Activated CD8-positive, alpha-beta T cell treated with anti-CD3 and anti-CD28 coated beads, Interleukin-2, amount 10 ng/mL, durations not matched to agents 7 days and 5 days (primary cell): ENCODE data around the gene METTL4. TPM values are rescaled to one million over a fixed set of nuclear protein-coding genes. Genes with fewer than 3 reads are reported as not detected.
"Not testable (repeated sequence)": the region's sequence is repeated elsewhere in the genome, so short reads cannot be mapped to it uniquely, and the experiment has no call there.

ENCODE experiments used
- ATAC-seq: fragments of 150-1000 bp; cut with Tn5 transposase; one replicate; pipeline ENCODE4 v1.10.0; 2021; ENCODE audit warnings: moderate library complexity
- CTCF ChIA-PET: fragments of 350-600 bp; sonication (Branson Sonifier 250); formaldehyde crosslinking; loops from one replicate; lab custom pipeline; 2021; ENCODE audit warnings: antibody characterized with exemption; lab: Charles Lee
- POLR2A ChIA-PET: fragments of 350-600 bp; sonication (Branson Sonifier 250); formaldehyde crosslinking; loops from one replicate; lab custom pipeline; 2021; ENCODE audit warnings: antibody characterized with exemption; lab: Charles Lee
- DNase-seq: peaks from one replicate; pipeline ENCODE4 v3.0.0-alpha.2; 2020
- H3K27ac Mint-ChIP-seq: one replicate; pipeline ENCODE4 v1.8.0; 2021; ENCODE audit warnings: mild to moderate bottlenecking, mixed read lengths
- H3K27me3 Mint-ChIP-seq: one replicate; pipeline ENCODE4 v1.8.0; 2021; ENCODE audit warnings: low read depth, mixed read lengths
- H3K36me3 Mint-ChIP-seq: one replicate; pipeline ENCODE4 v1.8.0; 2021; ENCODE audit warnings: low read depth, mixed read lengths
- H3K4me1 Mint-ChIP-seq: one replicate; pipeline ENCODE4 v1.8.0; 2021; ENCODE audit warnings: low read depth, mixed read lengths
- H3K4me3 Mint-ChIP-seq: one replicate; pipeline ENCODE4 v1.8.0; 2021; ENCODE audit warnings: mild to moderate bottlenecking, mixed read lengths
- H3K9me3 Mint-ChIP-seq: one replicate; pipeline ENCODE4 v1.8.0; 2022; ENCODE audit warnings: mixed read lengths; ENCODE audit not compliant: insufficient read depth
- total RNA-seq, 2 experiments: library from RNA; stranded (reverse); gene quantifications; one replicate each; pipeline ENCODE4 v1.2.3, GENCODE V29; 2021

The METTL4 gene
- total RNA-seq, 2 experiments from 2014 or later, result 22.2 to 22.3 TPM

- H3K27me3 Mint-ChIP-seq, result no peaks in the 10 kb centered on the region
- ATAC-seq (no peak), DNase-seq (no peak)
- CTCF ChIA-PET, result interaction anchor here (2.1 kb wide), 1 partner anchor 9 kb away, joined by 10 read pairs; no protein-coding TSS in a partner anchor
- H3K36me3 Mint-ChIP-seq, result peaks cover 17% of the 10 kb centered on the region
- no peaks in the 10 kb centered on the region for H3K9me3 Mint-ChIP-seq
- no peaks in the 10 kb centered on the region for H3K4me1 Mint-ChIP-seq
- POLR2A ChIA-PET, result no interaction called here
- H3K4me3 Mint-ChIP-seq, result no peak overlapping the region
- no peak overlapping the region for H3K27ac Mint-ChIP-seq
These were observed 33.1 kb downstream of the METTL4 start for GRCh38 chr18:2538236-2538635.

GRCh38 chr18:2537296-2537695 is 34.0 kb downstream of the METTL4 start:
- H3K9me3 Mint-ChIP-seq, result no peaks in the 10 kb centered on the region
- CTCF ChIA-PET, result interaction anchor here (1.4 to 2.1 kb wide), 2 partner anchors 10 to 200 kb away, joined by 4 to 10 read pairs; no protein-coding TSS in a partner anchor

GRCh38 chr18:2536493-2536892 is 34.8 kb downstream of the METTL4 start:
- no peaks in the 10 kb centered on the region for H3K9me3 Mint-ChIP-seq
- ChIA-PET POLR2A (no interaction called here), CTCF (interaction anchor here (1.4 to 2.1 kb wide), 2 partner anchors 11 to 199 kb away, joined by 4 to 10 read pairs; no protein-coding TSS in a partner anchor)
- H3K27ac Mint-ChIP-seq, result no peak overlapping the region
- DNase-seq (no peak), ATAC-seq (no peak)
- H3K4me1 Mint-ChIP-seq, result no peaks in the 10 kb centered on the region
- peaks cover 22% of the 10 kb centered on the region for H3K36me3 Mint-ChIP-seq
- H3K4me3 Mint-ChIP-seq, result no peak overlapping the region
- no peaks in the 10 kb centered on the region for H3K27me3 Mint-ChIP-seq

More at GRCh38 chr18:2537296-2537695, 34.0 kb downstream of the METTL4 start:
- DNase-seq, result no peak
- no peak for ATAC-seq
- no peaks in the 10 kb centered on the region for H3K27me3 Mint-ChIP-seq
- no peaks in the 10 kb centered on the region for H3K4me1 Mint-ChIP-seq
- POLR2A ChIA-PET, result no interaction called here
- H3K4me3 Mint-ChIP-seq, result no peak overlapping the region
- H3K27ac Mint-ChIP-seq, result no peak overlapping the region
- peaks cover 22% of the 10 kb centered on the region for H3K36me3 Mint-ChIP-seq

GRCh38 chr18:2536063-2536462 is 35.2 kb downstream of the METTL4 start:
- H3K27me3 Mint-ChIP-seq, result no peaks in the 10 kb centered on the region
- no peak for DNase-seq
- H3K36me3 Mint-ChIP-seq, result peaks cover 22% of the 10 kb centered on the region
- CTCF ChIA-PET, result interaction anchor here (0.9 to 2.1 kb wide), 2 partner anchors 11 to 12 kb away, joined by 3 to 10 read pairs; no protein-coding TSS in a partner anchor
- no peak overlapping the region for H3K4me3 Mint-ChIP-seq
- no peaks in the 10 kb centered on the region for H3K9me3 Mint-ChIP-seq
- no peak for ATAC-seq
- POLR2A ChIA-PET, result no interaction called here
- H3K4me1 Mint-ChIP-seq, result no peaks in the 10 kb centered on the region
- no peak overlapping the region for H3K27ac Mint-ChIP-seq

GRCh38 chr18:2535419-2535910 is 35.8 kb downstream of the METTL4 start:
- ATAC-seq, result no peak
- Mint-ChIP-seq H3K36me3 (peaks cover 18% of the 10 kb centered on the region), H3K4me3 (no peak overlapping the region), H3K4me1 (no peaks in the 10 kb centered on the region), H3K9me3 (no peaks in the 10 kb centered on the region), H3K27ac (no peak overlapping the region), H3K27me3 (no peaks in the 10 kb centered on the region)
- DNase-seq, result no peak
- POLR2A ChIA-PET, result no interaction called here
- CTCF ChIA-PET, result interaction anchor here (0.9 kb wide), 1 partner anchor 13 kb away, joined by 3 read pairs; no protein-coding TSS in a partner anchor

- POLR2A ChIA-PET, result no interaction called here
- Mint-ChIP-seq H3K36me3 (peaks cover 18% of the 10 kb centered on the region), H3K4me1 (no peaks in the 10 kb centered on the region), H3K27me3 (no peaks in the 10 kb centered on the region), H3K9me3 (no peaks in the 10 kb centered on the region), H3K27ac (no peak overlapping the region), H3K4me3 (no peak overlapping the region)
- DNase-seq (no peak), ATAC-seq (no peak)
- CTCF ChIA-PET, result interaction anchor here (1.5 kb wide), 1 partner anchor 12 kb away, joined by 4 read pairs; no protein-coding TSS in a partner anchor
These were observed 36.4 kb downstream of the METTL4 start for GRCh38 chr18:2534906-2535305.

GRCh38 chr18:2532797-2533196 is 38.5 kb downstream of the METTL4 start:
- Mint-ChIP-seq H3K4me3 (no peak overlapping the region), H3K27ac (no peak overlapping the region), H3K9me3 (no peaks in the 10 kb centered on the region), H3K27me3 (no peaks in the 10 kb centered on the region), H3K36me3 (peaks cover 13% of the 10 kb centered on the region), H3K4me1 (no peaks in the 10 kb centered on the region)
- ChIA-PET CTCF (no interaction called here), POLR2A (no interaction called here)
- no peak for ATAC-seq
- no peak for DNase-seq

- Mint-ChIP-seq H3K4me3 (no peak overlapping the region), H3K9me3 (no peaks in the 10 kb centered on the region), H3K27ac (no peak overlapping the region), H3K27me3 (no peaks in the 10 kb centered on the region), H3K36me3 (peaks cover 10% of the 10 kb centered on the region), H3K4me1 (no peaks in the 10 kb centered on the region)
- ATAC-seq (no peak), DNase-seq (no peak)
- ChIA-PET POLR2A (no interaction called here), CTCF (interaction anchor here (0.6 to 1.3 kb wide), 2 partner anchors 15 to 195 kb away, joined by 3 to 4 read pairs; no protein-coding TSS in a partner anchor)
These were observed 39.6 kb downstream of the METTL4 start for GRCh38 chr18:2531751-2532150.

- ATAC-seq (no peak), DNase-seq (no peak)
- Mint-ChIP-seq H3K4me3 (no peak overlapping the region), H3K27me3 (no peaks in the 10 kb centered on the region), H3K9me3 (no peaks in the 10 kb centered on the region), H3K4me1 (no peaks in the 10 kb centered on the region), H3K27ac (no peak overlapping the region), H3K36me3 (peaks cover 9% of the 10 kb centered on the region)
- POLR2A ChIA-PET, result no interaction called here
- CTCF ChIA-PET, result no interaction called here
These were observed 42.2 kb downstream of the METTL4 start for GRCh38 chr18:2529154-2529553.

- no peaks in the 10 kb centered on the region for H3K9me3 Mint-ChIP-seq
- H3K4me1 Mint-ChIP-seq, result no peaks in the 10 kb centered on the region
- no peak for DNase-seq
- H3K27me3 Mint-ChIP-seq, result no peaks in the 10 kb centered on the region
- no peak for ATAC-seq
- no peaks in the 10 kb centered on the region for H3K36me3 Mint-ChIP-seq
- no peak overlapping the region for H3K27ac Mint-ChIP-seq
- ChIA-PET CTCF (no interaction called here), POLR2A (no interaction called here)
- no peak overlapping the region for H3K4me3 Mint-ChIP-seq
These were observed 45.0 kb downstream of the METTL4 start for GRCh38 chr18:2526329-2526728.

- H3K27me3 Mint-ChIP-seq, ATAC-seq, DNase-seq, H3K27ac Mint-ChIP-seq, POLR2A ChIA-PET, H3K4me3 Mint-ChIP-seq, H3K9me3 Mint-ChIP-seq, H3K36me3 Mint-ChIP-seq, H3K4me1 Mint-ChIP-seq: not testable (repeated sequence)
- CTCF ChIA-PET, result interaction anchor here (0.9 kb wide), 1 partner anchor 17 kb away, joined by 4 read pairs; no protein-coding TSS in a partner anchor
These were observed 46.5 kb downstream of the METTL4 start for GRCh38 chr18:2524794-2525198.

GRCh38 chr18:2522112-2522511 is 49.2 kb downstream of the METTL4 start:
- POLR2A ChIA-PET, result no interaction called here
- CTCF ChIA-PET, result interaction anchor here (1.1 kb wide), 1 partner anchor 20 kb away, joined by 3 read pairs; no protein-coding TSS in a partner anchor
- Mint-ChIP-seq H3K9me3 (no peaks in the 10 kb centered on the region), H3K27me3 (no peaks in the 10 kb centered on the region), H3K4me3 (no peak overlapping the region), H3K4me1 (no peaks in the 10 kb centered on the region), H3K36me3 (peaks cover 2% of the 10 kb centered on the region), H3K27ac (no peak overlapping the region)
- DNase-seq (no peak), ATAC-seq (no peak)
